ENCODE measurements around the gene FOXL1. TPM values are rescaled to one million over a fixed set of nuclear protein-coding genes. Genes with fewer than 3 reads are reported as not detected.

The FOXL1 gene
- total and polyA plus RNA-seq, 2 of the 13 experiments (the other 11 are each of a cell fraction or from before 2014, with no cell fraction given) = not detected

GRCh38 chr16:86563469-86564345, 14.6 kb upstream of the FOXL1 start (continued):
- TF ChIP-seq ZBTB25 (CRISPR knock-in tag; IDR thresholded peaks at IDR 0.05) (peak; percentile 58; the same call in 1 of the 2 replicates), ZNF574 (CRISPR knock-in tag; IDR thresholded peaks at IDR 0.05) (peak; percentile 25; the same call in 1 of the 2 replicates), MBD4 (IDR thresholded peaks at IDR 0.05; ENCODE audit: borderline replicate concordance, low read length) (no peak), SRSF4 (IDR thresholded peaks at IDR 0.05; ENCODE audit: low read depth, low read length, poor library complexity, severe bottlenecking) (no peak), ZNF350 (CRISPR knock-in tag; IDR thresholded peaks at IDR 0.05; ENCODE audit: borderline replicate concordance, low read depth) (peak; percentile 75; the same call in 1 of the 2 replicates), ZBTB26 (CRISPR knock-in tag; IDR thresholded peaks at IDR 0.05; ENCODE audit: borderline replicate concordance) (no peak), MATR3 (CRISPR knock-in tag; IDR thresholded peaks at IDR 0.05) (no peak), HDAC2 (CRISPR knock-in tag; IDR thresholded peaks at IDR 0.05) (peak; percentile 26; the same call in 1 of the 2 replicates), KDM2A (CRISPR knock-in tag; IDR thresholded peaks at IDR 0.05; ENCODE audit: borderline replicate concordance, low read depth) (peak; percentile 90; the same call in 1 of the 2 replicates), EZH2 (conservative IDR thresholded peaks at IDR 0.05; ENCODE audit: low read depth, low read length) (peak; percentile 87; the same call in 1 of the 2 replicates), THAP11 (CRISPR knock-in tag; IDR thresholded peaks at IDR 0.05) (peak; percentile 53; the same call in 1 of the 2 replicates), FOXA3 (CRISPR knock-in tag; IDR thresholded peaks at IDR 0.05) (peak; percentile 24; the same call in 1 of the 2 replicates), SMYD3 (CRISPR knock-in tag; IDR thresholded peaks at IDR 0.05) (no peak), HINFP (CRISPR knock-in tag; IDR thresholded peaks at IDR 0.05; ENCODE audit: low read depth) (no peak), ZNF564 (CRISPR knock-in tag; IDR thresholded peaks at IDR 0.05) (no peak), MTERF4 (CRISPR knock-in tag; IDR thresholded peaks at IDR 0.05) (peak; percentile 25; the same call in 1 of the 2 replicates), TBX3 (IDR thresholded peaks at IDR 0.05; ENCODE audit: borderline replicate concordance) (no peak), HDAC6 (IDR thresholded peaks at IDR 0.05; ENCODE audit: low read depth, low read length) (no peak), SP1 (IDR thresholded peaks at IDR 0.05) (no peak), SP1 (CRISPR knock-in tag; IDR thresholded peaks at IDR 0.05) (no peak), ZNF292 (CRISPR knock-in tag; IDR thresholded peaks at IDR 0.05; ENCODE audit: borderline replicate concordance, low read depth) (no peak), FOXO1 (CRISPR knock-in tag; IDR thresholded peaks at IDR 0.05) (peak; percentile 42; the same call in 1 of the 2 replicates)
